ENCODE data around the gene PLEKHA7. TPM values are rescaled to one million over a fixed set of nuclear protein-coding genes. Genes with fewer than 3 reads are reported as not detected.

PLEKHA7 gene
- total RNA-seq, 1 experiment from 2014 or later, result 7.2 TPM

GRCh38 chr11:16896729-16897469, 117.3 kb downstream of the PLEKHA7 start (continued):
- TF ChIP-seq REST (IDR thresholded peaks at IDR 0.05; ENCODE audit: low read depth) (no peak), FOSL1 (IDR thresholded peaks at IDR 0.05; ENCODE audit: low read depth) (no peak), MAX (IDR thresholded peaks at IDR 0.05) (no peak), YY1 (IDR thresholded peaks at IDR 0.05; ENCODE audit: extremely low read depth, insufficient replicate concordance, low read depth, low read length) (no peak)

GRCh38 chr11:16895306-16895705, 118.9 kb downstream of the PLEKHA7 start:
- Histone ChIP-seq H3K9me2 (ENCODE audit: insufficient read depth) (no peaks in the 10 kb centered on the region), H3K4me2 (ENCODE audit: low read length) (no peak overlapping the region), H4K20me1 (ENCODE audit: insufficient read depth) (no peaks in the 10 kb centered on the region), H3K27me3 (ENCODE audit: insufficient read depth, low read length) (no peaks in the 10 kb centered on the region), H3K79me2 (ENCODE audit: insufficient read depth, low read length) (no peaks in the 10 kb centered on the region), H2AFZ (ENCODE audit: low read depth, low read length, poor library complexity, severe bottlenecking) (no peak overlapping the region), H3K27ac (ENCODE audit: low read depth, low read length) (no peak overlapping the region), H3K9me3 (ENCODE audit: control insufficient read depth in 1 of 2, insufficient read depth in 1 of 2, low read depth in 1 of 2, low read length in 2 of 2) (peaks cover under 1 to 4% of the 10 kb centered on the region in 2 experiments; a peak in 2 of 4 replicates), H3K36me3 (ENCODE audit: control insufficient read depth in 1 of 2, insufficient read depth in 2 of 2, low read length in 2 of 2) (no peaks in the 10 kb centered on the region), H3K4me1 (ENCODE audit: control insufficient read depth in 1 of 2, insufficient read depth in 2 of 2, low read length in 2 of 2) (peaks cover 8 to 34% of the 10 kb centered on the region in 2 experiments), H3K4me3 (replicated peaks in 1 of 2; ENCODE audit: low read depth in 1 of 2, low read length in 2 of 2) (no peak overlapping the region), H3K9ac (ENCODE audit: low read length) (no peak overlapping the region)
- POLR2A ChIA-PET, result no interaction called here
- TF ChIP-seq EGR1 (IDR thresholded peaks at IDR 0.05; ENCODE audit: low read depth) (no peak), ATF3 (IDR thresholded peaks at IDR 0.05) (no peak), ZNF274 (IDR thresholded peaks at IDR 0.05; ENCODE audit: low read depth, low read length) (no peak)
- intact Hi-C loops (cut with micrococcal nuclease), result no loop called here
- DNase-seq (ENCODE audit: low read depth, low spot score) (no peak), ATAC-seq (no peak)
- RAD21 ChIA-PET (ENCODE audit: low non-redundant PET in 1 of 2, low total read pairs in 2 of 2, uncharacterized antibody in 2 of 2, unreplicated experiment in 2 of 2), result no interaction called here
- BruUV-seq (replicated peaks), result no TSS peak
- CTCF ChIA-PET, result no interaction called here
